ENCODE results near the gene DDX1.

Gene DDX1

DNA sequence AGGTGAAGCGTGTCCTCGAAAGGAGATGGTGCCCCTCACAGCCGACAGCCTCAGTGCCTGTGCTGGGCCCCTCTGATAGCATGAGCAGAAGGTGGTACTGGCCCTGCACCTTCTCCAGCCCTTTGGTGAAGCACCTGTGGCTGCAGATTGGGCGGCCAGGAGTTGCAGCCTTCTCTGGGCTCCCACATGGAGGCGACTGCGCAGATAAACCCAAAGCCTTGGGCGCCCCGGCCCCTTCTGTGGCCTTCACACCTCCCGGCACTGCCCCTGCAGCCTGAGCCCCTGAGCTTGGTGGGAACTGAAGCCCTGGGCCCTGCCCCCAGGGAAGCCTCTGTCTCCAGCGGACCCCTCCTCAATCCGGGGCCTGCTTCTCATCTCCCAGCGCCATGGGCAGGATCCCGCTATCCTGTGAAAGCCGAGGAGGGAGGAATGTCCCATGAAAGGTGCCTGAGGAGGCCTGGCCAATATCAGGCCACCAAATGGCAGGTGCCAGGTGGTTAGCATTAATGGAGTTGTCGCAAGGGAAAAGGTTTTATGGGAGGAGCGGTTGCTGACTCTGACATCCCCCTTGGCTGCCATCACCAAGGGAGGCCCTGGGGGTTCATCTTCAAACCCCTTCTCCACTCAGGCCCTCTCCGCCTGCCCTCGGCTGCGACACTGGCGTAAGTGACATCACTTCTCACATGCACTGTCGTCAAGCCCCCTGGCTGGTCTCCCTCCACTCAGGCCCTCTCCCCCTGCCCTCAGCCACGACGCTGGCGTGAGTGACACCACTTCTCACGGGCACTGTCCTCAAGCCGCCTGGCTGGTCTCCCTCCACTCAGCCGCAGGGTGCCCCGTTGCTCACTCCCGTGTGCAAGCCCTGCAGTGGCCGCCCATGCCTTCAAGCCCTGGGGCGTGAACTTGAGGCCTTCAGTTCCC, 62.4 kb downstream of the DDX1 start:
- TF ChIP-seq GATA3 (IDR thresholded peaks at IDR 0.05; ENCODE audit: low read depth, low read length) (no peak), GATA2 (IDR thresholded peaks at IDR 0.05; ENCODE audit: low read depth, low read length) (no peak)

DNA sequence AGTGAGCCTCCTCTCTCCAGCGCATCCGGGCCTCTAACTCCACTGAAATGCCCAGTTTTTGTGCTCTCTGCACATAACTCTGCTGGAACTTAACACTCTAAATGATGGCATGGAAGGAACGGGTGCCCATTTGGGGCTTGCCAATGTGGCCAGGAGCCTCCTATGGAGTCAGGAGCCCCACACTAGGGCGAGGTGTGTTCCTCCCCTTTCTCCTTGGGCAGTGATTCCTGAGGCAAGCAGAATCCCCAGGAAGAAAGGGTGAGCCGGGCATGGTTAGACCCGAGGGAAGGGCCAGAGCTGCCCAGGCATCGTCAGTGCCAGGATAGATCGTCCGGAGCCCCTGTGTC, 63.0 kb downstream of the DDX1 start:
- TF ChIP-seq GATA3 (IDR thresholded peaks at IDR 0.05; ENCODE audit: low read depth, low read length) = no peak
- TF ChIP-seq GATA2 (IDR thresholded peaks at IDR 0.05; ENCODE audit: low read depth, low read length) = no peak

DNA sequence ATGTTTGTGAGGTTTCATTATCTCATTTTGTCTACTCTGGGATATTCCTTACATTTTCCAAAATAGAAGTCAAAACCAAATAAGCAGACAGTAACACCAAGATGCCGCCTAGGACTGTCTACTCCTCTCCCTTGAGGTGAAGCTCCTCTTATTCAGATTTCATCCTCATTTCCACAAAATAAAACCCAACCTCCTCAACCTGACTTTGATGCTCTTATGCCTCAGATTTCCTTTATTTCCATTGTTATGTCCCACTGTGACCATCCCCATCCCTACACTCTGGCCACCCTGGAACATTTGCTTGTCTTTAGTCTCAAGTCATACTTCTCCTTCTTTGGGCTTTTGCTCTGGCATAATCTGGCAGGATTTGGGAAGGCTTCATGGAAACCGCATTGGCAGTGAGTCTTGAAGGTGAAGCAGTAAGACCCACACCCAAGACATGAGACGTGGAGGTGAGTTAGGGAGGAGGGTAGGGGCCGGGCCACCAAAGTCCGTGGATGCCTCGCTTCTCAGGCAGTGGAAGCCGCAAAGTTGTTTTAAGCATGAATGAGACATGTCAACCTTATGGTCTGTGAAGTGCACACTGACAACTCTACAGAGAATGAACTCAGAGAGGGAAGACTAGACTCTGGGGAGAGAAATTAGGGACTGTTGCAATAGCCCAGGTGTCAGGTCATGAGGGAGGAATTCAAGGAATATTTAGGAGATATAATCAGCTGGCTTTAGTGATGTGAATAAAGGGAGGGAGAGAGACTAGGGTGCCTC, 63.6 kb downstream of the DDX1 start:
- TF ChIP-seq GATA3 (IDR thresholded peaks at IDR 0.05; ENCODE audit: low read depth, low read length) (no peak), GATA2 (IDR thresholded peaks at IDR 0.05; ENCODE audit: low read depth, low read length) (no peak)

DNA sequence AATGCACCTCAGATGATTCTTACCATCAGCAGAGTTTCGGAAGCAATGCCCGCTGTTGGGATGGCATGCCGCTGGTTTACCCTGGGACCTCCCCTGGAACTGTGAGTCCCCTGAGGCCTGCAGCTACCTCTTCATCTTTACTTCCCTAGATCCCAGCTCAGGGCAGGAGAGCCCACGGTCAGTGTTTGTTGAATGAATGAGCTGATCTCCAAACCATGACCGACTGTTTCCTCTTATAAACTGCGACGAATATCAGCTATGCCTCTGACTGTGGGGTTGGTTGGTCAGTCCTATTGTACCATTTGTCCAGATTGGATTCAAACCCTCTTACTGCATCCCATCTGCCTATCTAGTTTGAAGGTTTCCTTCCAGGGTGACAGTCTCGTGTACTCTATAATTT, 64.4 kb downstream of the DDX1 start:
- TF ChIP-seq GATA3 (IDR thresholded peaks at IDR 0.05; ENCODE audit: low read depth, low read length) = no peak
- no peak for TF ChIP-seq GATA2 (IDR thresholded peaks at IDR 0.05; ENCODE audit: low read depth, low read length)

DNA sequence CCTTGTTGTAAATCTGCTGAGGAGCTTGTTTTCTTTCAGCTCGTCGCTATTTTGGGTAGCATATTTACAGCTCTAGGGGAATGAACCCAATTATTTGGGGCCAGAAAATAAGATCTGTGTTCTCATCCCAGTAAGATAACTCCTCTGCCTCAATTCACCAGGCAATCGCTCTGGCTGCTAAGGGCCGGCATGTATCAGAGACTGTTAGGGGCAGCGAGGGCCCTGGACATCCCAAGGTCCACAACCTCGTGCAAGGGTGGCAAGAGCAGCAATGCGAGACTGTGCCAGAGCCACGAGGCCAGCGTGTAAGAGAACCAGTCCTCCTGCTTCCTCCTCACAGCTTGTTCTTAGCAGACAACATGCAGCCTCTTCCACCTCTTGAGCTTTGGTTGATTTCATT, 66.1 kb downstream of the DDX1 start:
- TF ChIP-seq GATA3 (IDR thresholded peaks at IDR 0.05; ENCODE audit: low read depth, low read length) = no peak
- TF ChIP-seq GATA2 (IDR thresholded peaks at IDR 0.05; ENCODE audit: low read depth, low read length) = no peak

DNA sequence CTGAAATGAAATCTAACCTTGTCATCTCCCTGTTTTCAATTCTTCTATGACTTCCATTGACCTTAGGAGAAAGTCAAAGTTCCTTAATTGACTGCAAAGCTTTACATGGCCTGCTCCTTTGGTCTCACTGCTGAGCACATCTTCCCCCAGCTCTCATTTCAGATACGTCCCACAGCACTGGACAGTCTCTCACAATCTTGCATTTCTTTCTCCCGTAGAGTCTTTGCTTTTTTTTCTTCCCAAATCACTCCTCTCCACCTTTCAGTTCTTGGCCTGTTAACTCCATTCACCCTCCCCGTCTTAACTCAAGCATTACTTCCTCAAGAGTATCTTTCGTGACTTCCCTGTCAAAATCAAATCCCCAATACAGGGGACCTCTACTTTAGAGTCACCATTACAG, 67.2 kb downstream of the DDX1 start:
- TF ChIP-seq GATA2 (IDR thresholded peaks at IDR 0.05; ENCODE audit: low read depth, low read length) (no peak), GATA3 (IDR thresholded peaks at IDR 0.05; ENCODE audit: low read depth, low read length) (no peak)

DNA sequence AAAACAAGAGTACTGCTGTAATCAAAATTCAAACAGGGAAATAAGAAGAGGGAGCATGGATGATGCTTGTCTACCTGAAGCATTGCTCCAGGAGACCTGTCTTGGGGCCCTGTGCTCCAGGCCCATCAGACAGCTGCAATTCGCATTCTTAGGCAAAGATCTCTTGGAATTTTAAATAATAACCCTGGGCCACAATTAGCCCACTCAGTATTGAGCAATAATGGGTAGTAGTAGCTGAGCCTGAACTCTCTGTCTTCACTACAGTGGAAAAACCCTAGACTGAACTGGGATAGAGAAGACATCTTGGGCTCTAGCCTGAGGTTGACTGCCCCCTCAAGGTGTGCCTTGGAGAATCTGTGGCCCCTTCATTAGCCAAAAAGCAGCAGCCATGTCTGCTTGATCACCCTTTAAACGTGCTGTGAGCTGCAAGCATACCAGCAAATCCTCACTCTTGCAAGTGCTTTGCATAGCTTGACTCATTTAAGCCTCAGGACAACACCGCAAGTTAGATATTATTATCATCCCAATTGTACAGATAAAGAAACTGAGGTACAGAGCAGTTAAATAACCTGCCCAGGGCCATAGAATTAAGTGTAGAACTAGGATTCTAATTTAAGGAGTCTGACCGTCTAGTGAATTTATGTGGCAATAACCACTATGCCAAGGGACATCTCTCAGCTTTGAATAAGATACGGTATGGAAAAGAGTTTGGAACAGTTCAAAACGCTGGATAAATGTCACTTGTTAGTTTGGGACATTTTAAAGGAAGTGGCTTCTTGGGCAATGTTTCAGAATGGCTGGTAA, 69.0 kb downstream of the DDX1 start:
- no peak for TF ChIP-seq GATA3 (IDR thresholded peaks at IDR 0.05; ENCODE audit: low read depth, low read length)
- TF ChIP-seq GATA2 (IDR thresholded peaks at IDR 0.05; ENCODE audit: low read depth, low read length) = no peak

DNA sequence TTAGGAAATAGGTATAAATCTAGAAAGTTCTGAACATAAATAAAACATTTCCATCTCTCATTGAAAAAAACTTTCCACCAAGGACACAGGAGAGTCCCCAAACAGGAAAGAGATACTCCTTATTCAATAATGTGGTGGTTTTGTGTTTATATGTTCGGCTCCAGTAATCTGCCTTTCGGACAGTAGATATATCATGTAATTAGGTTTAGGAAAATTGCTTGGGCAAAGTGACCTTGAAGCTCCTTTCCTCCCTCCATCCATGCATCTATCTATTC, 69.6 kb downstream of the DDX1 start:
- TF ChIP-seq GATA2 (IDR thresholded peaks at IDR 0.05; ENCODE audit: low read depth, low read length) = no peak

DNA sequence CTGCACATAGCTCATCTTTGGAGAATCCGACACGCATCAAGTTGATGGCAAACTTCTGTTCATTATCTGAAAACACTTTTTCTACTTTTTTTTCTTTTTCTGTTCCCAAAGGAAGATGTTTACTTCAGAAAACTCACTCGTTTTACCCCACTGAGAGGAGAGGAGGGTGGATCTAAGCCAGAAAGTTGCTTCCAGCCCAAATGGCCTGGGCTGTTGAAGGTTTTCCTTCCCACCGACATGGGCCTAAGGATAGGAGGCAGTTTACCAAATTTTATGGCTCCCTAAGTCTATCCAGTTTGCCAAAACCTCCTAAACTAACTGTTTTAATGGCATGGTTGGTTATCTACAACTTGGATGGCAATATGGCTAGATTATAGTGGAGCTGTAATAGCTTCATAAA, 70.4 kb downstream of the DDX1 start:
- TF ChIP-seq GATA3 (IDR thresholded peaks at IDR 0.05; ENCODE audit: low read depth, low read length) (no peak), GATA2 (IDR thresholded peaks at IDR 0.05; ENCODE audit: low read depth, low read length) (no peak)

DNA sequence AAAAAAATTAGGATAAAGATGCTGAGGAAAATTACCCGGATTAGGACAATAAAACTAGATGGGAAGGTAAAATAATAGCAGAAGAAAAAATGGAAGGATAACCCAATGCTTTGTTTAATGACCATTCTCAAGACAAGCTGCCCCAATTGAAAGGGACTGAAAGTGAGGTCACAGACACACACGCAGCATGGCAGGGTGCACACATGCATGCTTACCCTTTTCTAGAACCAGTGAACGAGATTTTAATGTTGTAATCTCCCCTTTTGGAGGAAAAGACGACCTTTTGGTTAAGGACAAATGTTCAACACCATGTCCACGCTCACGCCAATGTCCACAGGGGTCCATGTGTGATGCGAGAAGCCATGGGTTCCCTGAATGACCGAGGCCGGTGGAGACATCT, 70.9 kb downstream of the DDX1 start:
- no peak for TF ChIP-seq GATA3 (IDR thresholded peaks at IDR 0.05; ENCODE audit: low read depth, low read length)
- TF ChIP-seq GATA2 (IDR thresholded peaks at IDR 0.05; ENCODE audit: low read depth, low read length) = no peak

DNA sequence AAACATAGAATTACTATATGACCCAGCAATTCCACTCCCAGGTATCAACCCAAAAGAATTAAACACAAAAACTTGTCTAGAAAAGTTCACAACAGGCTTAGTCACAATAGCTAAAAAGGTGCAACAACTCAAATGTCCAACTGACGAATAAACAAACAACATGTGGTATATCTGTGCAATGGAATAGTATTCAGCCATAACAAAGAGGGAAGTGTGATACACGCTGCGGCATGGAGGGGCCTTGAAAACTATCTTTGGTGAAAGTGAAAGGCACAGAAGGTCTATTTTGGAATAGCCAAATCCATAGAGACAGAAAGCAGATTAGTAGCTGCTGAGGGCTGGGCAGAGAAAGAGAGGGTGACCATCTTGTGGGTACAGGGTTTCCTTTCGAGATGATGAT, 72.1 kb downstream of the DDX1 start:
- TF ChIP-seq GATA3 (IDR thresholded peaks at IDR 0.05; ENCODE audit: low read depth, low read length) (no peak), GATA2 (IDR thresholded peaks at IDR 0.05; ENCODE audit: low read depth, low read length) (no peak)

DNA sequence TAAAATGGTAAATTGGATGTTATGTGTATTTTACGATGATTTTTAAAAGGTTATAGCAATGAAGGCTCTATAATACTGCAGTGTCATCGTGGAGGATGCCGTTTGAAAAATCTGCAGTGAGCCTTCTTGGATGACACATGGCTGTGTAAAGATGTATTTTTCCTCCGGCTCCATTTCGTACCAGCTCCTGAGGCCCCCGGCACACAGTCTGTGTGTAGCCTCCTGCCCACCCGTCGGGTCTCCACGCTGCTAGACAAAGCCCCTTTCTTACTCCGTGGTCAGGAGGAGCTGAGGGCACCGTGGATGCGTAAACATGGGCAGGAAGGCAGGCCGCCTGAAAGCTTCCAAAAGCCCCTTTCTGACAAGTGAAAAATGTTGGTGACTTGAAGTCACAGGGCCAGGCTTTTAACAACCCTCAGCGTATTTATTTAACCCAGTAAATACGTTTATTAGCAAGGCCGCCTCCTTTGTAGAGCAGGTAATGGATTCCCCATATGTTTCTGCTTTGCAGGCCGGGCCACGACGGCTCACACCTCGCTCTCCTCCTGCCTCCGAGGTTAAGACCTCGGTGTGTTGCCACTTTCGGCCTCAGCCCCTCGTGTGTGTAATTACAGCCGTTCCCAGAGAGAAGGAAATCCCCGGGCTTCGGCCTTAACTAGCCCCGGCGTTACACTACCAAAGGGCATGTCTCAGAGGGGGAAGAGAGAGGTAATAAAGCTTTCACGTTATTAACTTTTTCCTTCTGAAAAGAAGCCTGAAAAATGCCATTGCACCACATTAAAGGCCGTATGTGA, 72.8 kb downstream of the DDX1 start:
- TF ChIP-seq GATA2 (IDR thresholded peaks at IDR 0.05; ENCODE audit: low read depth, low read length) (no peak), GATA3 (IDR thresholded peaks at IDR 0.05; ENCODE audit: low read depth, low read length) (no peak)

DNA sequence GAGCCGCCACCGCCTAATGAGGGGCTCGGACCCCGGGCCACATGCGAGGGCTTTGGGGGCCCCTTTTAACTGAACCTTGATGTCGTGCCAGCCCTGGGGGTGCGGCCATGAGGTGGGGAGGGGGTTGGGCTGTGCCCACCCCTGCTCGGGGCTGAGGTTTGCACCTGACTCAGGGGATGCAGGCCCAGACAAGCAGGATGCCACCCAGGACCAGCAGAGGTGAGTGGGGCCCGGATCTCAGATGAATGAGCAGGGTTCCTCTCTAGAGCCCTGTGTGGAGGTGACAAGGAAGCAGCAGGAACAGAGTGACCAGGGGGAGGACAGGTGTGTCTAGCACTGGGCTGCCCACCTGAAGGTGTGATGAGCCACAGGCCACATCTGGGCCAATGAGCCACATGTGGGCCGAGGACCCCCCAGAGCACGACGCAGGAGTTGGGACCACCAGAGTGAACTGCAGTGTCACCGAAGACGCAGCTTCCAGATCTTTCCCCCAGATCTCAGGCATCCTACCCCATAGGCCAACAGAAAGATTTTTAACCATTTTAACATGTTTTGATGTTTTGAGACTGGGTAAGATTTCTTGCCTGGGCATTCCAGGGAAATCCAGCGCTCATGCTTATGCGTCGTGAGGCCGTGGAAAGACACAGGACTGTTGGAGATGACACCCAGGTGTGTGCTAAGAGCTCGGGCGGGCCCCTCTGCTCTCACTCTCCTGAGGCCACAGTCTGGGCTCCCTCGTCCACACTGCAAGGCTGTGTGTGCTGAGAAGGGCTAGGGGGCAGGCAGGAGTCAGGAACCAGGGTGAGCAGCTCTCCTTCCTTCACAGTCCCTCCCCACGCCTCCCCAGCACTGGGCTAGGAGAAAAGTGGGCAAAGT, 73.6 kb downstream of the DDX1 start:
- no peak for TF ChIP-seq GATA3 (IDR thresholded peaks at IDR 0.05; ENCODE audit: low read depth, low read length)
- TF ChIP-seq GATA2 (IDR thresholded peaks at IDR 0.05; ENCODE audit: low read depth, low read length) = no peak

All from SH-SY5Y (cell line).